ENCODE data around the gene SLC8A3. TPM values are rescaled to one million over a fixed set of nuclear protein-coding genes. Genes with fewer than 3 reads are reported as not detected.

SLC8A3 gene
- total and polyA plus RNA-seq, 2 experiments from 2014 or later, result 0.42 to 2.6 TPM

GRCh38 chr14:70077005-70077404 is 111.7 kb downstream of the SLC8A3 start:
- Histone ChIP-seq H3K79me2 (no peaks in the 10 kb centered on the region), H3K27me3 (peaks cover 2% of the 10 kb centered on the region), H2AFZ (no peak overlapping the region), H3K9me3 (ENCODE audit: low read depth) (no peaks in the 10 kb centered on the region), H3K4me3 (no peak overlapping the region), H3K4me1 (ENCODE audit: insufficient read depth) (no peaks in the 10 kb centered on the region), H3K36me3 (replicated peaks; ENCODE audit: insufficient read depth, low read depth) (no peaks in the 10 kb centered on the region), H3K9me2 (replicated peaks; ENCODE audit: insufficient read depth) (no peaks in the 10 kb centered on the region), H4K20me1 (ENCODE audit: insufficient read depth, poor library complexity, severe bottlenecking) (no peaks in the 10 kb centered on the region), H3K4me2 (no peak overlapping the region), H3K27ac (no peak overlapping the region)
- no peak for DNase-seq (ENCODE audit: low spot score)
- no peak for TF ChIP-seq EZH2 (IDR thresholded peaks at IDR 0.05; ENCODE audit: borderline replicate concordance)
- TF ChIP-seq CTCF (IDR thresholded peaks at IDR 0.05; ENCODE audit: poor library complexity), result no peak
- no peak for TF ChIP-seq EZH2phosphoT487 (IDR thresholded peaks at IDR 0.05; ENCODE audit: low read depth, severe bottlenecking, unreplicated experiment)
- WGBS (ENCODE audit: low lambda C conversion rate, missing lambda C conversion rate), result 87% methylated on average over 3 of the region's 3 CpGs

GRCh38 chr14:70073924-70074566 is 114.7 kb downstream of the SLC8A3 start:
- no peaks in the 10 kb centered on the region for H3K36me3 ChIP-seq (replicated peaks; ENCODE audit: insufficient read depth, low read depth)
- no peaks in the 10 kb centered on the region for H4K20me1 ChIP-seq (ENCODE audit: insufficient read depth, poor library complexity, severe bottlenecking)
- H3K27me3 ChIP-seq, result no peaks in the 10 kb centered on the region
- H3K9me2 ChIP-seq (replicated peaks; ENCODE audit: insufficient read depth), result no peaks in the 10 kb centered on the region
- no peak overlapping the region for H3K4me3 ChIP-seq
- peak; percentile 89 for DNase-seq (ENCODE audit: low spot score)
- H3K4me1 ChIP-seq (ENCODE audit: insufficient read depth), result no peaks in the 10 kb centered on the region
- H3K27ac ChIP-seq, result no peak overlapping the region
- H3K9me3 ChIP-seq (ENCODE audit: low read depth), result no peaks in the 10 kb centered on the region
- 60% methylated on average over 3 of the region's 3 CpGs for WGBS (ENCODE audit: low lambda C conversion rate, missing lambda C conversion rate)
- TF ChIP-seq CTCF (IDR thresholded peaks at IDR 0.05; ENCODE audit: poor library complexity) (peak; percentile 89), EZH2 (IDR thresholded peaks at IDR 0.05; ENCODE audit: borderline replicate concordance) (no peak), EZH2phosphoT487 (IDR thresholded peaks at IDR 0.05; ENCODE audit: low read depth, severe bottlenecking, unreplicated experiment) (no peak)
- H2AFZ ChIP-seq, result no peak overlapping the region
- H3K79me2 ChIP-seq, result no peaks in the 10 kb centered on the region
- H3K4me2 ChIP-seq, result no peak overlapping the region

GRCh38 chr14:70069186-70069585 is 119.6 kb downstream of the SLC8A3 start:
- no peaks in the 10 kb centered on the region for H3K27me3 ChIP-seq
- 75% methylated on average over 5 of the region's 5 CpGs for WGBS (ENCODE audit: low lambda C conversion rate, missing lambda C conversion rate)
- no peak overlapping the region for H3K4me3 ChIP-seq
- no peaks in the 10 kb centered on the region for H3K9me3 ChIP-seq (ENCODE audit: low read depth)
- no peaks in the 10 kb centered on the region for H3K36me3 ChIP-seq (replicated peaks; ENCODE audit: insufficient read depth, low read depth)
- no peak overlapping the region for H2AFZ ChIP-seq
- TF ChIP-seq EZH2 (IDR thresholded peaks at IDR 0.05; ENCODE audit: borderline replicate concordance), result no peak
- no peak for TF ChIP-seq CTCF (IDR thresholded peaks at IDR 0.05; ENCODE audit: poor library complexity)
- TF ChIP-seq EZH2phosphoT487 (IDR thresholded peaks at IDR 0.05; ENCODE audit: low read depth, severe bottlenecking, unreplicated experiment), result no peak
- H3K27ac ChIP-seq, result no peak overlapping the region
- H4K20me1 ChIP-seq (ENCODE audit: insufficient read depth, poor library complexity, severe bottlenecking), result no peaks in the 10 kb centered on the region
- no peaks in the 10 kb centered on the region for H3K79me2 ChIP-seq
- DNase-seq (ENCODE audit: low spot score), result no peak
- peaks cover 5% of the 10 kb centered on the region for H3K4me1 ChIP-seq (ENCODE audit: insufficient read depth)
- H3K9me2 ChIP-seq (replicated peaks; ENCODE audit: insufficient read depth), result no peaks in the 10 kb centered on the region
- H3K4me2 ChIP-seq, result no peak overlapping the region

Measured in hepatocyte (in vitro differentiated cells).